HepG2 (cell line): ENCODE measurements around the gene UPK1A. TPM values are rescaled to one million over a fixed set of nuclear protein-coding genes. Genes with fewer than 3 reads are reported as not detected.

Experiments used
- ATAC-seq: fragments of 200-7000 bp; cut with Tn5 transposase; 3 replicates; pipeline ENCODE4 v1.9.1; 2020; ENCODE audit warnings: mild to moderate bottlenecking, moderate library complexity
- BruUV-seq: library from RNA; stranded (reverse); fragments of 400-500 nt; replicated peaks from 2 replicates; lab custom pipeline; 2021; lab: Mats Ljungman, UMichigan
- CTCF ChIA-PET: fragments of 300-600 bp; formaldehyde crosslinking; extraction: SDS; loops from one replicate; lab custom pipeline; 2021; ENCODE audit warnings: low total read pairs, inconsistent platforms, low intra/inter-chr PET ratio; lab: Yijun Ruan, JAX
- POLR2A ChIA-PET: fragments of 350-600 bp; sonication (Branson Sonifier 250); formaldehyde crosslinking; loops from one replicate; lab custom pipeline; 2020; ENCODE audit warnings: antibody characterized with exemption, inconsistent platforms; lab: Yijun Ruan, JAX
- DNase-seq: peaks from one replicate; pipeline ENCODE4 v3.0.0-alpha.2; 2015; ENCODE audit warnings: low spot score
- FAIRE-seq: peaks from 3 replicates; lab custom pipeline; 2011; peaks lifted over from hg19 to GRCh38; lab: Jason Lieb, UNC
- H2AFZ ChIP-seq: one replicate; pipeline ENCODE4 v1.6.1; 2011; ENCODE audit warnings: low read length, inconsistent platforms
- H3K27ac ChIP-seq: fragments of 300-600 bp; 3 replicates; pipeline ENCODE4 v1.8.0; 2011; ENCODE audit warnings: mixed run types, mild to moderate bottlenecking, mixed read lengths, low read length, inconsistent platforms; ENCODE audit not compliant: insufficient read depth; ENCODE audit errors: extremely low read length
- H3K27me3 ChIP-seq, 2 experiments: fragments of 200-600 bp in 1 of 2; 2 replicates in 1 of 2; 3 replicates in 1 of 2; pipeline versions ENCODE4 v1.6.0 to v1.8.0; 2011; ENCODE audit warnings: low read length in 2 of 2, mild to moderate bottlenecking in 2 of 2, moderate library complexity in 2 of 2, inconsistent platforms in 1 of 2; ENCODE audit not compliant: insufficient read depth in 2 of 2, control insufficient read depth in 1 of 2
- H3K36me3 ChIP-seq, 2 experiments: fragments of 200-600 bp in 1 of 2; replicated peaks in 1 of 2; 2 replicates in 1 of 2; 3 replicates in 1 of 2; pipeline versions ENCODE4 v1.5.1 to v1.8.0; 2011; ENCODE audit warnings: low read length in 2 of 2, inconsistent platforms in 1 of 2; ENCODE audit not compliant: insufficient read depth in 2 of 2, control insufficient read depth in 1 of 2
- H3K4me1 ChIP-seq: 2 replicates; pipeline ENCODE4 v1.5.1; 2012; ENCODE audit warnings: low read length, inconsistent platforms; ENCODE audit not compliant: insufficient read depth
- H3K4me2 ChIP-seq: 2 replicates; pipeline ENCODE4 v1.6.0; 2011; ENCODE audit warnings: low read depth, low read length, inconsistent platforms
- H3K4me3 ChIP-seq, 3 experiments: fragments of 200-600 bp in 1 of 3; sonication (generic), shearing (Covaris generic) in 1 of 3; replicated peaks in 1 of 3; 2 replicates each; pipeline ENCODE4 v1.5.1; 2011 to 2016; ENCODE audit warnings: low read length in 3 of 3, inconsistent platforms in 2 of 3, low read depth in 2 of 3, mild to moderate bottlenecking in 2 of 3, control low read depth in 1 of 3, mixed read lengths in 1 of 3; ENCODE audit not compliant: insufficient read depth in 1 of 3
- H3K79me2 ChIP-seq: one replicate; pipeline ENCODE4 v1.6.1; 2011; ENCODE audit warnings: low read length, inconsistent platforms; ENCODE audit not compliant: insufficient read depth
- H3K9ac ChIP-seq: 2 replicates; pipeline ENCODE4 v1.6.0; 2011; ENCODE audit warnings: mild to moderate bottlenecking, low read depth, low read length, inconsistent platforms; ENCODE audit not compliant: insufficient read depth
- H3K9me3 ChIP-seq: 2 replicates; pipeline ENCODE4 v1.5.1; 2012; ENCODE audit warnings: mild to moderate bottlenecking, low read length
- H4K20me1 ChIP-seq: 2 replicates; pipeline ENCODE4 v1.6.0; 2011; ENCODE audit warnings: inconsistent platforms, mild to moderate bottlenecking, low read length, moderate library complexity; ENCODE audit not compliant: insufficient read depth
- NFYC ChIP-seq: IDR thresholded peaks from 2 replicates; pipeline ENCODE4 v1.6.1; 2016; ENCODE audit warnings: missing genetic modification reagents, missing compliant biosample characterization
- RORA ChIP-seq: sonication (generic); formaldehyde crosslinking; IDR thresholded peaks from 2 replicates; pipeline ENCODE4 v1.5.0; 2020; ENCODE audit warnings: mild to moderate bottlenecking, missing genetic modification reagents, moderate library complexity
- WIZ ChIP-seq: sonication (generic); formaldehyde crosslinking; IDR thresholded peaks from 2 replicates; pipeline ENCODE4 v1.5.1; 2020; ENCODE audit warnings: mild to moderate bottlenecking, missing genetic modification reagents
- ZBTB21 ChIP-seq: sonication (generic); formaldehyde crosslinking; IDR thresholded peaks from 2 replicates; pipeline ENCODE4 v1.4.0; 2020; ENCODE audit warnings: missing genetic modification reagents
- ZNF503 ChIP-seq: sonication (generic); formaldehyde crosslinking; IDR thresholded peaks from 2 replicates; pipeline ENCODE4 v1.4.0; 2020; ENCODE audit warnings: missing genetic modification reagents
- ZNF687 ChIP-seq: sonication (generic); formaldehyde crosslinking; IDR thresholded peaks from 2 replicates; pipeline ENCODE4 v1.5.1; 2020; ENCODE audit warnings: mild to moderate bottlenecking, missing genetic modification reagents, moderate library complexity
- ZSCAN30 ChIP-seq: sonication (generic); formaldehyde crosslinking; IDR thresholded peaks from 2 replicates; pipeline ENCODE4 v1.5.0; 2020; ENCODE audit warnings: mild to moderate bottlenecking, missing genetic modification reagents
- WGBS: methylation state at CpG from one replicate; pipeline ENCODE4 v1.1.6; 2017; ENCODE audit warnings: low lambda C conversion rate; 5-methylcytosine and 5-hydroxymethylcytosine counted together
- in situ Hi-C: cut with HindIII; loops from 2 replicates; pipeline ENCODE4 v1.10.0; 2017; ENCODE audit warnings: low pct_unique_long_range_greater_than_20kb; ENCODE audit not compliant: extremely low pct_ligation_motif_present
- intact Hi-C: fragments of 100-400 bp; cut with micrococcal nuclease; formaldehyde crosslinking; loops from one replicate; pipeline ENCODE4 v1.10.0; 2022; ENCODE audit not compliant: unreplicated experiment
- polyA plus RNA-seq, 8 experiments: library from polyadenylated mRNA; depleted of rRNA in 3 of 8; stranded (reverse) in 7 of 8; unstranded in 1 of 8; fragments of >200 nt; fragmentation: Illumina TruSeq in 4 of 8; extraction: Trizol in 4 of 8; gene quantifications; 2 replicates each; pipeline versions ENCODE4 v1.2.1 to v1.2.3, GENCODE V29; 2011 to 2016; ENCODE audit warnings: low read depth in 4 of 8, missing spikeins in 1 of 8, mixed read lengths in 1 of 8; ENCODE audit not compliant: insufficient read depth in 1 of 8
- total RNA-seq, 5 experiments: library from RNA; depleted of rRNA; stranded (reverse); fragments of >200 nt; fragmentation: Illumina TruSeq; extraction: Trizol; gene quantifications; 2 replicates each; pipeline ENCODE4 v1.2.3, GENCODE V29; 2016; ENCODE audit warnings: low read depth in 1 of 5
- TF ChIP-seq, protein P1 (sequence below), 2 experiments: IDR thresholded peaks; 2 replicates each; pipeline ENCODE4 v1.6.1; 2011 to 2012; ENCODE audit warnings: low read length in 2 of 2, borderline replicate concordance in 1 of 2, low read depth in 1 of 2, mild to moderate bottlenecking in 1 of 2, moderate library complexity in 1 of 2
- TF ChIP-seq, protein P2 (sequence below): sonication (generic); formaldehyde crosslinking; IDR thresholded peaks from 2 replicates; pipeline ENCODE4 v1.4.0; 2020; ENCODE audit warnings: mild to moderate bottlenecking, missing genetic modification reagents, borderline replicate concordance

The UPK1A gene
- total and polyA plus RNA-seq, 2 of the 13 experiments (the other 11 are each of a cell fraction or from before 2014, with no cell fraction given): 2.9 TPM; not detected in 1

GRCh38 chr19:35704218-35704617, 37.9 kb downstream of the UPK1A start, which contains the start of gene ZBTB32:
Gene ZBTB32 (plus strand): TSS chr19:35704558. CDS start chr19:35714627, 10,069 bp downstream.
- Histone ChIP-seq H3K79me2 (no peaks in the 10 kb centered on the region), H3K36me3 (no peaks in the 10 kb centered on the region), H2AFZ (no peak within 1 kb of the TSS), H3K9me3 (no peaks in the 10 kb centered on the region), H3K4me3 (no peak within 1 kb of the TSS), H3K27me3 (no peaks in the 10 kb centered on the region; a peak in 1 of 5 replicates), H4K20me1 (no peaks in the 10 kb centered on the region), H3K27ac (no peak within 1 kb of the TSS), H3K4me2 (peak within 1 kb of the TSS; percentile 92; the same call in 1 of the 2 replicates), H3K9ac (no peak within 1 kb of the TSS), H3K4me1 (peaks cover 23% of the 10 kb centered on the region)
- intact Hi-C loops: no loop called here
- 89% methylated on average over 16 of the region's 24 CpGs for WGBS
- no TSS peak for BruUV-seq
- in situ Hi-C loops: no loop called here
- ATAC-seq: no peak
- CTCF ChIA-PET: no interaction called here
- FAIRE-seq: no peak
- DNase-seq: no peak
- POLR2A ChIA-PET: interaction anchor here (1.1 kb wide), 1 partner anchor 56 kb away, joined by 3 read pairs; the partner anchor contains the start of gene COX6B1
- TF ChIP-seq NFYC (CRISPR knock-in tag) (peak; percentile 32; the same call in 1 of the 2 replicates), ZNF503 (CRISPR knock-in tag) (no peak), ZSCAN30 (CRISPR knock-in tag) (no peak), ZBTB21 (no peak), WIZ (no peak), ZNF687 (0 out of 2 replicates have a peak, but pooled peaks have one; percentile 13), RORA (no peak)
- TF ChIP-seq, protein P1, sequence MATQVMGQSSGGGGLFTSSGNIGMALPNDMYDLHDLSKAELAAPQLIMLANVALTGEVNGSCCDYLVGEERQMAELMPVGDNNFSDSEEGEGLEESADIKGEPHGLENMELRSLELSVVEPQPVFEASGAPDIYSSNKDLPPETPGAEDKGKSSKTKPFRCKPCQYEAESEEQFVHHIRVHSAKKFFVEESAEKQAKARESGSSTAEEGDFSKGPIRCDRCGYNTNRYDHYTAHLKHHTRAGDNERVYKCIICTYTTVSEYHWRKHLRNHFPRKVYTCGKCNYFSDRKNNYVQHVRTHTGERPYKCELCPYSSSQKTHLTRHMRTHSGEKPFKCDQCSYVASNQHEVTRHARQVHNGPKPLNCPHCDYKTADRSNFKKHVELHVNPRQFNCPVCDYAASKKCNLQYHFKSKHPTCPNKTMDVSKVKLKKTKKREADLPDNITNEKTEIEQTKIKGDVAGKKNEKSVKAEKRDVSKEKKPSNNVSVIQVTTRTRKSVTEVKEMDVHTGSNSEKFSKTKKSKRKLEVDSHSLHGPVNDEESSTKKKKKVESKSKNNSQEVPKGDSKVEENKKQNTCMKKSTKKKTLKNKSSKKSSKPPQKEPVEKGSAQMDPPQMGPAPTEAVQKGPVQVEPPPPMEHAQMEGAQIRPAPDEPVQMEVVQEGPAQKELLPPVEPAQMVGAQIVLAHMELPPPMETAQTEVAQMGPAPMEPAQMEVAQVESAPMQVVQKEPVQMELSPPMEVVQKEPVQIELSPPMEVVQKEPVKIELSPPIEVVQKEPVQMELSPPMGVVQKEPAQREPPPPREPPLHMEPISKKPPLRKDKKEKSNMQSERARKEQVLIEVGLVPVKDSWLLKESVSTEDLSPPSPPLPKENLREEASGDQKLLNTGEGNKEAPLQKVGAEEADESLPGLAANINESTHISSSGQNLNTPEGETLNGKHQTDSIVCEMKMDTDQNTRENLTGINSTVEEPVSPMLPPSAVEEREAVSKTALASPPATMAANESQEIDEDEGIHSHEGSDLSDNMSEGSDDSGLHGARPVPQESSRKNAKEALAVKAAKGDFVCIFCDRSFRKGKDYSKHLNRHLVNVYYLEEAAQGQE (IDR thresholded peaks at IDR 0.05; ENCODE audit: borderline replicate concordance in 1 of 2, low read depth in 1 of 2, low read length in 2 of 2): peak; percentile 39 to 77
- TF ChIP-seq, protein P2, sequence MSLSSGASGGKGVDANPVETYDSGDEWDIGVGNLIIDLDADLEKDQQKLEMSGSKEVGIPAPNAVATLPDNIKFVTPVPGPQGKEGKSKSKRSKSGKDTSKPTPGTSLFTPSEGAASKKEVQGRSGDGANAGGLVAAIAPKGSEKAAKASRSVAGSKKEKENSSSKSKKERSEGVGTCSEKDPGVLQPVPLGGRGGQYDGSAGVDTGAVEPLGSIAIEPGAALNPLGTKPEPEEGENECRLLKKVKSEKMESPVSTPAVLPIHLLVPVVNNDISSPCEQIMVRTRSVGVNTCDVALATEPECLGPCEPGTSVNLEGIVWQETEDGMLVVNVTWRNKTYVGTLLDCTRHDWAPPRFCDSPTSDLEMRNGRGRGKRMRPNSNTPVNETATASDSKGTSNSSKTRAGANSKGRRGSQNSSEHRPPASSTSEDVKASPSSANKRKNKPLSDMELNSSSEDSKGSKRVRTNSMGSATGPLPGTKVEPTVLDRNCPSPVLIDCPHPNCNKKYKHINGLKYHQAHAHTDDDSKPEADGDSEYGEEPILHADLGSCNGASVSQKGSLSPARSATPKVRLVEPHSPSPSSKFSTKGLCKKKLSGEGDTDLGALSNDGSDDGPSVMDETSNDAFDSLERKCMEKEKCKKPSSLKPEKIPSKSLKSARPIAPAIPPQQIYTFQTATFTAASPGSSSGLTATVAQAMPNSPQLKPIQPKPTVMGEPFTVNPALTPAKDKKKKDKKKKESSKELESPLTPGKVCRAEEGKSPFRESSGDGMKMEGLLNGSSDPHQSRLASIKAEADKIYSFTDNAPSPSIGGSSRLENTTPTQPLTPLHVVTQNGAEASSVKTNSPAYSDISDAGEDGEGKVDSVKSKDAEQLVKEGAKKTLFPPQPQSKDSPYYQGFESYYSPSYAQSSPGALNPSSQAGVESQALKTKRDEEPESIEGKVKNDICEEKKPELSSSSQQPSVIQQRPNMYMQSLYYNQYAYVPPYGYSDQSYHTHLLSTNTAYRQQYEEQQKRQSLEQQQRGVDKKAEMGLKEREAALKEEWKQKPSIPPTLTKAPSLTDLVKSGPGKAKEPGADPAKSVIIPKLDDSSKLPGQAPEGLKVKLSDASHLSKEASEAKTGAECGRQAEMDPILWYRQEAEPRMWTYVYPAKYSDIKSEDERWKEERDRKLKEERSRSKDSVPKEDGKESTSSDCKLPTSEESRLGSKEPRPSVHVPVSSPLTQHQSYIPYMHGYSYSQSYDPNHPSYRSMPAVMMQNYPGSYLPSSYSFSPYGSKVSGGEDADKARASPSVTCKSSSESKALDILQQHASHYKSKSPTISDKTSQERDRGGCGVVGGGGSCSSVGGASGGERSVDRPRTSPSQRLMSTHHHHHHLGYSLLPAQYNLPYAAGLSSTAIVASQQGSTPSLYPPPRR (CRISPR knock-in tag): no peak
